HEK293 (cell line): ENCODE measurements around the gene SIX3.
A peak's percentile ranks its signal among the peaks of the same experiment; 100 is the strongest.

Experiments
- CTCF ChIA-PET: fragments of 350-600 bp; formaldehyde crosslinking; extraction: SDS; loops from one replicate; lab custom pipeline; 2021; ENCODE audit warnings: antibody characterized with exemption; lab: Yijun Ruan, JAX
- POLR2A ChIA-PET: fragments of 300-600 bp; formaldehyde crosslinking; extraction: SDS; loops from one replicate; lab custom pipeline; 2020; ENCODE audit warnings: antibody characterized with exemption, inconsistent platforms; lab: Yijun Ruan, JAX
- H3K27ac ChIP-seq: fragments of 200-500 bp; sonication (Bioruptor generic); 2 replicates; pipeline ENCODE4 v1.5.1; 2014; ENCODE audit warnings: low read depth, low read length, control low read depth, inconsistent platforms; ENCODE audit errors: extremely low read depth
- H3K36me3 ChIP-seq, 2 experiments: fragments of 200-500 bp in 1 of 2; sonication (Bioruptor generic) in 1 of 2; 1 replicate in 1 of 2; 2 replicates in 1 of 2; pipeline ENCODE4 v1.5.1; 2014 to 2017; ENCODE audit warnings: inconsistent platforms in 2 of 2, low read length in 2 of 2; ENCODE audit not compliant: control insufficient read depth in 2 of 2, insufficient read depth in 1 of 2
- H3K4me1 ChIP-seq: fragments of 200-500 bp; sonication (Bioruptor generic); 2 replicates; pipeline ENCODE4 v1.5.1; 2014; ENCODE audit warnings: mild to moderate bottlenecking, low read length, inconsistent platforms; ENCODE audit not compliant: control insufficient read depth, insufficient read depth
- H3K4me3 ChIP-seq: 2 replicates; pipeline ENCODE4 v1.5.1; 2011; ENCODE audit warnings: low read depth, mild to moderate bottlenecking, control low read depth, low read length, moderate library complexity
- H3K9me3 ChIP-seq: fragments of 200-500 bp; sonication (Bioruptor generic); 2 replicates; pipeline ENCODE4 v1.5.1; 2014; ENCODE audit warnings: low read depth, low read length, inconsistent platforms; ENCODE audit not compliant: control insufficient read depth, insufficient read depth
- EGR2 ChIP-seq: fragments of 450-650 bp; formaldehyde crosslinking; IDR thresholded peaks from 2 replicates; pipeline ENCODE4 v1.5.1; 2016; ENCODE audit warnings: low read depth, missing biosample characterization, missing genetic modification characterization
- GLIS2 ChIP-seq: fragments of 450-650 bp; formaldehyde crosslinking; IDR thresholded peaks from 2 replicates; pipeline ENCODE4 v1.5.1; 2016; ENCODE audit warnings: missing biosample characterization, missing genetic modification characterization
- PRDM6 ChIP-seq: fragments of 450-650 bp; formaldehyde crosslinking; IDR thresholded peaks from 2 replicates; pipeline ENCODE4 v1.5.1; 2017; ENCODE audit warnings: missing biosample characterization, missing genetic modification characterization
- SCRT2 ChIP-seq: fragments of 450-650 bp; formaldehyde crosslinking; IDR thresholded peaks from 2 replicates; pipeline ENCODE4 v1.5.1; 2016; ENCODE audit warnings: missing biosample characterization, missing genetic modification characterization
- SETDB1 ChIP-seq: IDR thresholded peaks from one replicate; pipeline ENCODE4 v1.6.1; 2017; ENCODE audit warnings: mild to moderate bottlenecking, low read length, moderate library complexity, mixed read lengths; ENCODE audit not compliant: insufficient read length
- ZBTB10 ChIP-seq: fragments of 450-650 bp; formaldehyde crosslinking; IDR thresholded peaks from 2 replicates; pipeline ENCODE4 v1.5.1; 2016; ENCODE audit warnings: missing biosample characterization, missing genetic modification characterization
- ZNF214 ChIP-seq: fragments of 450-650 bp; formaldehyde crosslinking; IDR thresholded peaks from 2 replicates; pipeline ENCODE4 v1.5.1; 2017; ENCODE audit warnings: missing biosample characterization, mild to moderate bottlenecking, missing genetic modification characterization, borderline replicate concordance
- ZNF324 ChIP-seq: fragments of 450-650 bp; formaldehyde crosslinking; IDR thresholded peaks from 2 replicates; pipeline ENCODE4 v1.5.1; 2016; ENCODE audit warnings: missing biosample characterization, missing genetic modification characterization
- ZNF521 ChIP-seq: fragments of 450-650 bp; formaldehyde crosslinking; IDR thresholded peaks from 2 replicates; pipeline ENCODE4 v1.5.1; 2017; ENCODE audit warnings: missing biosample characterization, mild to moderate bottlenecking, missing genetic modification characterization
- ZNF692 ChIP-seq: fragments of 450-650 bp; formaldehyde crosslinking; IDR thresholded peaks from 2 replicates; pipeline ENCODE4 v1.5.1; 2016; ENCODE audit warnings: missing biosample characterization, missing genetic modification characterization
- ZNF830 ChIP-seq: fragments of 450-650 bp; IDR thresholded peaks from 2 replicates; pipeline ENCODE4 v1.5.0; 2018; ENCODE audit warnings: missing biosample characterization, missing genetic modification characterization, low read depth, mild to moderate bottlenecking, moderate library complexity
- ZNF837 ChIP-seq: fragments of 450-650 bp; formaldehyde crosslinking; IDR thresholded peaks from 2 replicates; pipeline ENCODE4 v1.5.1; 2016; ENCODE audit warnings: missing biosample characterization, missing genetic modification characterization
- TF ChIP-seq, protein P1 (sequence below): fragments of 450-650 bp; formaldehyde crosslinking; IDR thresholded peaks from 2 replicates; pipeline ENCODE4 v1.5.1; 2016; ENCODE audit warnings: missing biosample characterization, missing genetic modification characterization

SIX3 gene

GRCh38 chr2:44928483-44929158 lies 12.9 kb upstream of the SIX3 start:
- TF ChIP-seq ZNF830 (no peak), SCRT2 (tag by site-specific recombination) (peak; percentile 57)
- TF ChIP-seq, all 188 proteins: peak for 1
- H3K4me3 ChIP-seq: no peak overlapping the region
- no peaks in the 10 kb centered on the region for H3K36me3 ChIP-seq
- H3K9me3 ChIP-seq: no peaks in the 10 kb centered on the region
- CTCF ChIA-PET: no interaction called here
- H3K4me1 ChIP-seq: no peaks in the 10 kb centered on the region
- POLR2A ChIA-PET: no interaction called here
- H3K27ac ChIP-seq: no peak overlapping the region

- TF ChIP-seq SETDB1 (no peak), ZNF837 (tag by site-specific recombination) (no peak), ZBTB10 (tag by site-specific recombination) (no peak), ZNF692 (tag by site-specific recombination) (no peak), EGR2 (tag by site-specific recombination) (no peak), PRDM6 (tag by site-specific recombination) (no peak), ZNF214 (tag by site-specific recombination) (no peak), GLIS2 (tag by site-specific recombination) (no peak), ZNF521 (tag by site-specific recombination) (no peak), ZNF324 (tag by site-specific recombination) (no peak)
- TF ChIP-seq, protein P1, sequence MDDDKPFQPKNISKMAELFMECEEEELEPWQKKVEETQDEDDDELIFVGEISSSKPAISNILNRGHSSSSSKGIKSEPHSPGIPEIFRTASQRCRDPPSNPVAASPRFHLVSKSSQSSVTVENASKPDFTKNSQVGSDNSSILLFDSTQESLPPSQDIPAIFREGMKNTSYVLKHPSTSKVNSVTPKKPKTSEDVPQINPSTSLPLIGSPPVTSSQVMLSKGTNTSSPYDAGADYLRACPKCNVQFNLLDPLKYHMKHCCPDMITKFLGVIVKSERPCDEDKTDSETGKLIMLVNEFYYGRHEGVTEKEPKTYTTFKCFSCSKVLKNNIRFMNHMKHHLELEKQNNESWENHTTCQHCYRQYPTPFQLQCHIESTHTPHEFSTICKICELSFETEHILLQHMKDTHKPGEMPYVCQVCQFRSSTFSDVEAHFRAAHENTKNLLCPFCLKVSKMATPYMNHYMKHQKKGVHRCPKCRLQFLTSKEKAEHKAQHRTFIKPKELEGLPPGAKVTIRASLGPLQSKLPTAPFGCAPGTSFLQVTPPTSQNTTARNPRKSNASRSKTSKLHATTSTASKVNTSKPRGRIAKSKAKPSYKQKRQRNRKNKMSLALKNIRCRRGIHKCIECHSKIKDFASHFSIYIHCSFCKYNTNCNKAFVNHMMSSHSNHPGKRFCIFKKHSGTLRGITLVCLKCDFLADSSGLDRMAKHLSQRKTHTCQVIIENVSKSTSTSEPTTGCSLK: no peak
- no peak overlapping the region for H3K27ac ChIP-seq
- H3K4me1 ChIP-seq: no peaks in the 10 kb centered on the region
- H3K4me3 ChIP-seq: no peak overlapping the region
- POLR2A ChIA-PET: no interaction called here
- CTCF ChIA-PET: no interaction called here
- H3K9me3 ChIP-seq: no peaks in the 10 kb centered on the region
- no peaks in the 10 kb centered on the region for H3K36me3 ChIP-seq
Measured at GRCh38 chr2:44929159-44929734, 12.3 kb upstream of the SIX3 start.
